SKM-1 (cell line): ENCODE results near the gene GPR78.

Experiments used
- DNase-seq: peaks from one replicate; lab custom pipeline; 2025; ENCODE audit not compliant: unreplicated experiment; lab: John Stamatoyannopoulos, UW

GPR78 gene

DNA sequence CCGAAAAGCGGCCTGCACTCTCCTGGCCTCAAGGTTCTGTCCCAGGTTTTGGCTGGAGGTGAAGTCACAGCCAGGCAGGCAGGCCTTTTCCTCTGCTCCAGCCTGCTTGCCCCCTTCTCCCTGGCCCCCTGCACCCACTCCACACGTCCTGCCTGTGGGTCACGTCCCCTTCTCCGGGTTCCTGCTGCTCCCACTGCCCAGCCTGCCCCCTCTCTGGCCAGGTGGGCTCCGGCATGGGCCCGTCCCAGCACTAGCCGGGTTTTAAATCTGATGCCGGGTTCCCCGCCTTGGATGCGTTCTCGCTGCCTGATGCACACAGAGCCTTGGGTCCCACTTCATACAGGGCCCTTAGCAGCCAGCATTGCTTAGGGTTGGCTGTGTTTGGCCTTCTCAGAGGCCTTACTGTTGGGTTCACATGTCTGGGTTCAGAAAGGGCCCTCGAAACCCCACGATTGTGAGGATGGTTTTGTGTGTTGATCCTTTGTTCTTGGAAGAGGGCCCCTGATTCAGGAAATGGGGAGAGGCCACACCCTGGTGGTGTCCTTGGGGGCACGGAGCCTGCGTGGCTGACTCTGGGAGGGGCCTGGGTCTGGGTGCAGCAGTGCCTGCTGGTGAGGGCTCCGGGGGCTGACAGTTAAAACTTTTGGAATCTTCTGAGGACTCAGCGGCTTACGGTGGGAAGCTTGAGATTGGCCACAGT lies 18.3 kb downstream of the GPR78 start:
- DNase-seq, result no peak

DNA sequence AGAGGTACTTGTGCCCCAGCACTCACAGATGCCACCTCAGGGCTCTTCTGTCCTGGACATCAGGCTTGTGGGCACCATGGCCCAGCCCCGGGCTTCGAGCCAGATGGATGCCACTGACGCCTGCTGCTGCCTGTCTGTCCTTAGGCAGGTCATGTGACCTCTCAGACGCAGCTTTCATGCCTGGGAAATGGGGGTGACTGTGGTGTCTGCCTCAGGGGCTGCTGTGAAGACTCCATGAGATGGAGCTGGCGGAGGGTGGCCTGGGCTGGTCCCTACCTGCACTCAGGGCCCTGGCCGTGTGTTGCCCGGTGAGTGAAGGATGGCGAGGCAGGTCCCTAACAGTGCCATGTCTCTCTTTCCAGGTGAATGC lies 18.9 kb downstream of the GPR78 start:
- DNase-seq, result no peak

DNA sequence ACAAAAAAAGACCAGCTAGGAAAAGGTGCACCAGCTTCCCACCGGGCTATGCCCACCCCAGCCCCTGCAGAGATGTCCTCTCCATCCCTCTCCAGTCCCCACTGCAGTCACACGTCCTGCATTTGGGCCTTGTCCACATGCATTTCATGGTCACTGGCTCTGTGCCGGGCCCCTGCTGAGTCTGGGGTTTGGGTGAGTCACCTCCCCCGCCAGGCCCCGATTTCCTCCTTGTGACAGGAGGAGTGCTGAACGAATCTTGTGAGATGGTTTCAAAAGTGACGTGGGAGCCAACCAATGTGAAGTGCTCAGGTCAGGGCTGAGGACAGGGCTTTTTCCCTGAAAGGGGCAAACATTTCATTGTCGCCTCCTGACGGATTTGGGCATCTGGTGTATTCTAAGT lies 19.5 kb downstream of the GPR78 start:
- DNase-seq, result no peak

DNA sequence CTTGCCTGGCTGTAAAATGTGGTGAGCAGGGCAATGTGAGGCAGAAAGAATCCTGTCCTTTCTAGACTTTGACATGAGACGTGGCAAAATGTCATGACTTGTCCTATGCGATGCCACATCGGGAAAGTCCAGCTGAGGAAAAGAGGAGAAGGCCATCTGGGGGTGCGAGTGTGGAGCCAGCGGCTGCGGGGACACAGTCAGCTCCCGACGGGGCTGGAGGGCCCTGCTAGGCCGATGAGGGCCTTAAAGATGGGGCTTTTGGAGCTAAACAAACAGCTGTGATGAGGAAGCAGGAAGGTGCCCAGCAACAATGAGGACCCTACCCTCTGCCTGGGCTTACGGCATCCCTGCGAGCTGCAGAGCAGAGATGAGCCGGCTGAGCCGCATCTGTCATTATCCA lies 20.1 kb downstream of the GPR78 start:
- no peak for DNase-seq

DNA sequence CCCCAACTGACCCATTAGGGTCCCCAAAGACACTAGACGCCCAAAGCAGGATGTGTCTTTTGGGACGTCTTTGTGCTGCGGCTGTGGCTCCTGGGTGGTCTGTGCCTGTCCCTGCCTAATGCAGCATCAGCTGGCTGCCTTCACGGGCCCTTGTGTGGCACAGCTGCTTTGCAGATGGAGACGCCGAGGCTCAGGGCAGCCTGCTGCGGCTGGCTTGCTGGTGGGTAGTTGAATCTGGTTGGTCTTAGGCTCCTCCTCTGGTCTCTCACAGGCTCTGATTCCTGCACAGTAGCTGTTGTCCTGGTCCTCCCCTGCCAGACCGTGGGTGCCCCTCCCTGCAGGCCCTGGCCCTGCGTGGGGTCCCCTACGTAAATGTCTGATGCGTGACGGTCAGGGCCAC lies 20.5 kb downstream of the GPR78 start:
- no peak for DNase-seq

DNA sequence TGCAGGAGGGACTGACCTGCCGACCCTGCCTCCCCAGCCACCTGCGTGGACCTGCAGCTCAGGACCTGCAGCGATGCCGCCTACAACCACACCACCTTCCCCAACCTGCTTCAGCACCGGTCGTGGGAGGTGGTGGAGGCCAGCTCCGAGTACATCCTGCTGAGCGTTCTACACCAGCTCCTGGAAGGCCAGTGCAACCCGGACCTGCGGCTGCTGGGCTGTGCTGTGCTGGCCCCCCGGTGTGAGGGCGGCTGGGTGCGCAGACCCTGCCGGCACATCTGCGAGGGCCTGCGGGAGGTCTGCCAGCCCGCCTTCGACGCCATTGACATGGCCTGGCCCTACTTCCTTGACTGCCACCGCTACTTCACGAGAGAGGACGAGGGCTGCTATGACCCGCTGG lies 20.9 kb downstream of the GPR78 start:
- no peak for DNase-seq

DNA sequence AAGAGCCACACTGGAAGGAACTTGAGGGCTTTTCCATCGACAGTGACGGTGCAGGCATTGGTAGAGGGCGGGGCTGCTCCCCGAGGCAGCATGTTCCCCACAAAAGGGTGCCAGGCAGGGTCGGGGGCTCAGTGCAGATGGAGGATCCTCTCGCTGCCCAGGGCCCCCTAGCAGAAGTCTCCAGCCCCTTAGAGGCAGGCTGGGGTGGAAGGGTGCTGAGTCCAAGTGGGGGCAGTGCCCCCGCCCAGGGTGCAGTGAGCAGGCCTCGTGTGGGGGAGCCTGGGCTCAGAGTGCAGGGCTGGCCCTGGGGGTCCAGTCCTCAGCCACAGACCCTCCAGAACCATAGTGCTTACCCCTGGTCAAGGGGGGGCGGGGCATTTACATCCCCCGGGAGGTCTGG lies 21.4 kb downstream of the GPR78 start:
- DNase-seq, result no peak

DNA sequence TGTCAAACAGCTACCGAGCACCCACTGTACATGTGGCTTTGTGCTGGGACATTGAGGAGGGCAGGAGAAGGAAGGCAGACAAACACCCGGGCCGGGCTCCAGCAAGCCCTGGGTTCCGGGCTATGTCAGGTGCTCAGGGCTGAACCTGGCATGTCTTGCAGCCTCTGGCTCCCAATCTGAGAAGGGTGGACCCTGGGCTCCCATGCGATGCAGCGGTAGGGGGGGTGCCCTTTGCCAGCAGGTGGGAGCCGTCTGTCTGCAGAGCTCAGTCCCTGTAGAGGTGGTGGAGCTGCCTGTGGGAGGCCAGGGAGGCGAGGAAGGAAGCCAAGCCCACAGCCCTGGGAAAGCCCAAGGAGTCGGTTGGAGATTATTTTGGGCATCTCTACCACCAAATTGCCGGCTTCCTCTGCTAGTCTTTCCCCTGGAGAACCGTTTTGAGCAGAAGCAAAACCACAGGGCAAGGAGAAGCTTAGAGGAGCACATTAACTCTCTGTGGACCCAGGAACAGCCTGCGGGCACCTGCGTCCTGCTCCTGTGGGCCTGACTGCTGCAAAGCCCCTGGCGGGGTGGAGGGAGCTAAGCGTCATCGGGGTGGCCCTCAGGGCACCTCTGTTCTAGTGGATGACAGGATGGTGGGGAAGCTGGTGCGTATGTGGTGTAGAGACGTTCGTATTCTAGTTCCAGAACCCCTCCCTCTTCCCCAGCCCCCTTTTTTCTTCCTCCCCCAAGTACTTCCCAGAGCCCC lies 22.7 kb downstream of the GPR78 start:
- no peak for DNase-seq

DNA sequence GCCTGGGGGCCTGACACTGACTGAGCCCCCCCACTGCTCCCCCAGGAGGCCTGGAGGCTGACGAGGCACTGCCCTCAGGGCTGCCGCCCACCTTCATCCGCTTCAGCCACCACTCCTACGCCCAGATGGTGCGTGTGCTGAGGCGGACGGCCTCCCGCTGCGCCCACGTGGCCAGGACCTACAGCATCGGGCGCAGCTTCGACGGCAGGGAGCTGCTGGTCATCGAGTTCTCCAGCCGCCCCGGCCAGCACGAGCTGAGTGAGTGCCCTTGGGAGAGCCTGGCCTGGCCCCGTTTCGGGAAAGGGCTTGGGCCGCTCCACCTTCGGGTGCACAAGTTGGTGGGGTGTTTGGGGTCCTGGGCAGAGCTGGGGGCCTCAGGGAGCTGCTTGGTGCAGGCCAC lies 23.7 kb downstream of the GPR78 start:
- DNase-seq, result no peak

DNA sequence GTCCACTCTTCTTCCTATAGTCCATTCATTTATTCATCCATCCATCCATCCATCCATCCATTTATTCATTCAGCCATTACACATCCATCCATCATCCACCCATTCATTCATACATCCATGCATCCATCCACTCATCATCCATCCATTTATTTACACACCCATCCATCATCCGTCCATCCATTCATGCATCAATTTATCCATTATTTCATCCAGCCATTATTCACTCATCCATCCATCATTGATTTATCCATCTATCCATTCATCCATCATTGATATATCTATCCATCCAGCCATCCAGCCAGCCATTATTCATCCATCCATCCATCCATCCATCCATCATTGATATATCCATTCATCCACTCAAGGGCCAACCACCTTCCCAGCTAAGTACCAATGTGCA lies 25.1 kb downstream of the GPR78 start:
- DNase-seq, result no peak

DNA sequence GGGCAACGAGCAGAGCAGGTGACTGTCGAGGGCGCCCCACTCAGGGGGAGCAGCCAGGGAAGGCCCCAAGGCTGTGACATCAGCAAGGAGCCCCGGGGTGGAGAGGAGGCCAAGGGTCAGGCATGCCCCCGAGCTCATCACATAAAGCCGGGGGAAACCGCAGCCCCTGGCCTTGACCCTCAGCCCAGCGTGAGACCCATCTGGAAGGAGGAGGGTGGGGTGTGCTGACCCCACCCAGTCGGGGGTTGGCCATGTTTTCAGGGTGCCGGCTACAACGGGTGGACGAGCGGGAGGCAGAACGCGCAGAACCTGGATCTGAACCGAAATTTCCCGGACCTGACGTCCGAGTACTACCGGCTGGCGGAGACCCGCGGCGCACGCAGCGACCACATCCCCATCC lies 26.3 kb downstream of the GPR78 start:
- DNase-seq, result no peak

DNA sequence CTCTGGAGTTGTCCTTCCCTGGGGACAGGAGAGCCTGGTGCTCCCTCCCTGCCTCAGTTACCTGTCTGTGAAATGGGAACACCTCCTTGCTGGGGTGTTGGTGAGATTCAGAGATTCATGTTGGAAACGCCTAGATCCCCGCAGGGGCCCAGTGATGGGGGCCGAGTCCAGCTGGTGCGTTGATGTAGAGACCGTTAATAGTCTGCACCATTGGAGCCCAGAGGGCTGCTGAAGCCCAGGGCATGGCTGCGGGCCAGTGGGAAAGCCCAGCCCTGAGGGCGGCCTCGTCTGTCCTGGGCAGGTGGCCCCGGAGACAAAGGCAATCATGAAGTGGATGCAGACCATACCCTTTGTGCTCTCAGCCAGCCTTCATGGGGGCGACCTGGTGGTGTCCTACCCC lies 26.8 kb downstream of the GPR78 start:
- no peak for DNase-seq

DNA sequence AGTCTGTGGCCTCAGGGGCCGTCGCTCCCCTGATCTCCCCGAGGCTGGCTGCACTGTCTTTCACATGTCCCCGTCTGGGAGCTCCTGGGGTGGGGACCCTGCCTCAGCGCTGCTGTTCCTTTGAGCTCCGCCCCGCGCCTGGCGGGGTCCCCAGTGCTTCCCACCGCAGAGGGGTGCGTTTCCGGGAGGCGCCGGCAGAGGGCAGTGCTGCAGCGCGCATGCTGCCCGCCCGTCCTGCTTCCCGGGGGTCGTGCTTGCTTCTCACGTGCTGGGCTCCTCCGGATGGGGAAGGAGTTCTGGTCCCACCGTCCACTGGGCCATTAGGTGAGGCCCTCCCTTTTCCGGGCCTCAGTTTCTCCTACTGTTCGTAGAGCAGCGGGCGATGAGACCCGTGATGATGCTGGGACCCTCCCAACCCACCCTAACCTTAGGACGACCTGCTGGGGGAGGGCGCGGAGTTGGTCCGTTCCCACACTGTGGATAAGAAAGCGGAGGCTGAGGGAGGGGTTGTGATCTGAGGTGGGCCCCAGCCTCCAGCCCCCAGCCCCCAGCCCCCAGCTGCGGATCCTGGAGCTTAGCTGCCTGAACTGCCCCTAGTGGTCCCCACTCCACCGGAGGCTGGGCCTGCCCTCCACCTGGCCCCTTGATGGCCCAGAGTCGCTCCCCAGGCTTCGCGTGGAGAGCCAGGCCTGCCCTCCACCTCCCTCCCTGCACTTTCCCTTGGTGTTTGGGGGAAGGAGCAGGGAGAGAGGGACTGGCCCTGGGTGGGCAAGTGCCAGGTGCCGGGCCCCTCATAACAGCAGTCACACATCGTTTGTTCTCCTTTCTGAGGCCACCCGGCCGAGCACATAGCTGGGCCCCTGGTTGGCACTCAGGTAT lies 27.6 kb downstream of the GPR78 start:
- no peak for DNase-seq

DNA sequence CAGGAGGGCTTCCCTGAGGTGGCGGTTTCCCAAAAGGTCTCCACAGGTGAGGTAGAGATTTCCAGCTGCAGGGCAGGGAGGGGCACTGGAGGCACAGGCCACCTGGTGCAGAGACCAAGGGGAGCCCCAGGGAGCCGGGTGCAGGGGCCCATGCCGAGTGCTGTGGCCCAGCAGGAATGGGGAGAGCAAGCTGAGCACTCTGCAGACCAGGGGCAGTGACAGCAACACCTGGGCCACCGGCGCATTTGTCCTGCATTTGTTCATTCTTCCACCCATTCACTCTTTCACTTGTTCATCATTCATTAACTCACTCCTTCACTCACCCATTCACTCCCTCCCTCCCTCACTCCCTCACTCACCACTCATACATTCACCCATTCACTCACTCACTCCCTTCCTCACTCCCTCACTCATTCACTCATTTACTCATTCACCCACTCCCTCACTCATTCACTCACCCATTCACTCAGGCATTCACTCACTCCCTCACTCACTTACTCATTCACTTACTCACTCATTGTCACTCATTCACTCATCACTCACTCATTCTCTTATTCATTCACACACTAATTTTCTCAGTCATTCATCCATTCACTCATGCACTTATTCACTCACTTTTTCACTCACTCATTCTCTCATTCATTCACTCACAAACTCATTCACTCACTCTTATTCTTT lies 28.7 kb downstream of the GPR78 start:
- no peak for DNase-seq

DNA sequence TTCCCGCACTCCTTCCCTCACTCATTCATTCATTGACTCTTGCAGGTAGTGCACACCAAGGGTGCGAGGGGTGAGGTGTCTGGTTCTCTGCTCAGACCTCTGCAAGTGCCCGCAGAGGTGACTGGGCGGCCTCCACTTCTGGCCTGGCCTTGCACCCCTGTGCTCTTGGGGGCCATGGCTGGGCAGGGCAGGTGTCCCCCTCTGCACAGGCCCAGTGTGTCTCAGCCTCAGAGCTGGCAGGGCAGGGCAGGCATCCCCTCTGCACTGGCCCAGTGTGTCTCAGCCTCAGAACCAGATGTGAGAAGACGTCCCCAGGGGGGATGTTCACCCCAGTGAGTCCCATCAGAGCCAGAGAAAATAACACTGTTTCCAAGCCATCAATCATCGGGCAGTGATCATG lies 29.2 kb downstream of the GPR78 start:
- no peak for DNase-seq

DNA sequence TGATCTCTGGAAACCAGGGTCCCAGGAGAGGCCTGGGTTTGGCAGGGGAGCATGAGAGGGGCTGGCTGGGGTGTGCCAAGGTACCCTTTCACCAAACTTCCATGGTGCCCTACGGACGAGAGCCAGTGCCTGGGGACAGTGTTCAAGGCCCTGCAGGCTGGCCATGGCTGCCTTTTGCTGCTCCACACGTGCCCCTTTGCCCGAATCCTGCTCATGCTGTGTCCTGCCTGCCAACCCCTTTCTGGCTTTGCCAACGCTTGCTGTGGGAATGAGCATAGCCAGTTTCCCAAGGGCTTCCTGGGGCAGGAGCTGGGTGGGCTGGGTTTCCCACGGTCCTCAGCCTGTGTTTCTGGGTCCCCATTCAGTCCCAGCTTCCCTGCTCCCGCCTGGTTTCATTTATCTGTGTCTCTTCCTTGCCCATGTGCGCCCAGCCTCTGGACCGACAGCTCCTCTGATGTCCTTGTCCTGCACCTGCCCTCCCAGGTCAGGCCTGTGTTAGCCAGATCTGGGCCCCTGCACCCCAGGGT lies 29.7 kb downstream of the GPR78 start:
- no peak for DNase-seq

DNA sequence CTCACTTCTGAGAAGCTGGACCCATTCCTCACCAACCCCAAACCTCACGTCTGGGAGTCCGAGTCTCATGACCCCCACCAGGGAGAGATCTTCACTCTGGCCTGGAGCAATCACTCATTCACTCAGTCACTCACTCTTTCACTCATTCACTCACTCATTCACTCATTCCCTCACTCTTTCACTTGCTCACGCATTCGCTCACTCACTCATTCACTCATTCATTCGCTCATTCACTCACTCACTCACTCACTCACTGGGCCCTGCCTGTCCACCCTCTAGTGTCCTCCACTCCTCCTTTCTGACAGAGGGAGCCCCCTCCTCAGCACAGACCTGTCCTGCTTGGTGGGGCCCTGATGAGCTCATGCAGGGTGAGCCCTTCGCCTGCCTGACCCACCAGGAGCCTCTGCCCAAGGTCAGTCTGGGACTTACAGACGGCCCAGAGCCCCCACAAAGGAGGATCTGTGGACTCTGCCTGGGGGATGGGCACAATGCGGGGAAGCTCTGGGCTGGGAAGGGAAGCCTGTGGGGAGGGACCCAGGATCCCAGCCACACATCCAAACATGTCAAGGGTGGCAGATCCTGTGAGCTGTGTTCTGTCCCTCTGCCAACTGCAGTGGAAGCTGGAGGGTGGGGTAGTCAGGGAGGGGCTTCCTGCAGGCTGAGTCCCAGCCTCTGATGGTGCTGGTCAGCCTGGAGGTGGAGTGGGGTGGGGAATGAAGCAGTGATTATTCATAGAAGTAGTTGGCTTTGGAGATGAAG lies 30.8 kb downstream of the GPR78 start:
- no peak for DNase-seq

DNA sequence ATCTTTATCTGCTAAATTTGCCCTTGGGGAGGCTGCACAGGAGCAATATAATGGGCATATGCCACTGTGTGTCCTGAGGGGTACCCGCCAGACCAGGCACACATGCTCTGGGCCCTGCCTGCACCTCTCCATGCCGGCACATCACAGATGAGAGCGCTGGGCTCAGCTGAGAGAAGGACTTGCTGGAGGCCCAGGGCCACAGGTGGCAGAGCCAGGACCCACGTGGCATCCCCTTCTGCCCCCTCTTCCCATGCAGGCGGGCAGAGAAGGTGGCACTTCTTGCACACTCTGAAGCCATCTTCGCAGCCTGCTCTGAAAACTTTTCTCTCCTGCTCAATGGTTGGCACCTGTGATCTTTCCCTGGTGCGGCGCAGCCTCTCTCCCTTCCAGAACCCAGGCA lies 32.5 kb downstream of the GPR78 start:
- no peak for DNase-seq

DNA sequence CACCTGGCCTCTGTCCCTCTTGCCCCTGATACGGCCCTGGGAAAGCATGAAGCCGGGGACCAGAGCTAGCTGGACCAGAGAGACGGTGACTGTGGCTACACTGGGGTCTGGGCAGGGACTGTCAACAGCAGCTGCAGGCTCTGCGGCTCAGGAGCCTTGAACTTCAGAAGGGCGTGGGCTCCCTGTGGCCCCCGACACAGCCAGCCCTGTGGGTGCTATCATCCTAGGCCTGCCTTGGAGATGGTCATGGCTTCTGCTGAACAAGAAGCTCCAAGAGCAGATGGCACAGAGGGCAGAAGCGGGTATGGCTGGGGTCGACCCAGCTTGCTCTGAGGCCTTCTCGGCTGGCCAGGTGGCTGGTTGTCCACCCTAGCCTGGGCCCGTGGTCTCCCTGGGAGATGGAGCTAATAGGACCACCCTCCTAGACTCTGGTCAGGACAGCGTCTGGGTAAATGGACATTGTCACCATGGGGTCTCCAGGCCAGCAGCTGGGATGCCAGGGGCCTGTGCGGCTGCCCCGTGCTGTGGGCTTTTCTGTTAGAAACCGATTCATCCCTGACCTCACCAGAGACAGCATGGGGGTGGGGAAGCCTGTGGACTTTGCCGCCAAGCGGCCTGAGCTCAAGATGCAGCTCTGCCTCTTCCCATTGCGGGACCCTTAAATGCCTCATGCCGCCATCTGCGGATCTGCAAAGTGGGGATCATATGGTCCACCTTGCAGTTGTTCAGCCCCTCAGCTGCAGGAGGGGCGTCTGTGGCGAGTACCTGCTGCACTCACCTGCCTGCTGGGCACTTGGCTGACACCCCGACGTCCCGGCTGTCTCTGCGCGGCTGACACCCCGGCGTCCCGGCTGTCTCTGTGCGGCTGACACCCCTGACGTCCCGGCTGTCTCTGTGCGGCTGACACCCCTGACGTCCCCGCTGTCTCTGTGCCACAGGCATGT lies 33.5 kb downstream of the GPR78 start:
- no peak for DNase-seq
